Sigmoid colon (tissue), 4 donors: Measurements from ENCODE around the gene MECR.

ENCODE experiments used
- EP300 ChIP-seq, 4 donors: sonication (generic); formaldehyde crosslinking; IDR thresholded peaks; one replicate each; pipeline ENCODE4 v1.6.1; 2017; ENCODE audit warnings: antibody characterized with exemption in 4 of 4
- POLR2A ChIP-seq, 2 donors: fragments of 450-650 bp; IDR thresholded peaks; one replicate each; pipeline ENCODE4 v1.6.1; 2016; ENCODE audit warnings: antibody characterized with exemption in 2 of 2, mild to moderate bottlenecking in 2 of 2, moderate library complexity in 2 of 2
- TF ChIP-seq, protein P1 (sequence below), 4 experiments: fragments of 450-650 bp in 3 of 4; fragments of 200-600 bp in 1 of 4; IDR thresholded peaks; one replicate each; pipeline ENCODE4 v1.5.1; 2016 to 2019; ENCODE audit warnings: antibody characterized with exemption in 4 of 4, mild to moderate bottlenecking in 3 of 4, moderate library complexity in 2 of 4

DNA sequence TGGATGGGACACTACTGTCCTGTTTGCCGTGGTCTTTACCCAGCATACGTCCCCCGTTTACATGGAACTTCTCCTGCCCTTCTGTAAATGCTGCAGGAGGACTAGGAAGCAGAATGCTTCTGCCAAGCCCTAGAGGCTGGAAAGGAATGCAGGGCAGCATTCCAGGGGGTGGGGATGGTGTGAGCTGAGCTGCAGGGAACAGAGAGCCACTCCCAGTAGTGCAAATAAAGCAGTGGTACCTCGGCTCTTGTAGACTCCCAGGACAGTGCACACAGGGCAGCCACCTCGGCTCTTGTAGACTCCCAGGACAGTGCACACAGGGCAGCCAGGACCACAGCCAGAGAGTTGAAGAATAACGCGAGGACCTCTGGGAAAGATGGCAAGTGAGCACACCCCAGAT lies 41.0 kb upstream of the MECR start:
- TF ChIP-seq, protein P1, sequence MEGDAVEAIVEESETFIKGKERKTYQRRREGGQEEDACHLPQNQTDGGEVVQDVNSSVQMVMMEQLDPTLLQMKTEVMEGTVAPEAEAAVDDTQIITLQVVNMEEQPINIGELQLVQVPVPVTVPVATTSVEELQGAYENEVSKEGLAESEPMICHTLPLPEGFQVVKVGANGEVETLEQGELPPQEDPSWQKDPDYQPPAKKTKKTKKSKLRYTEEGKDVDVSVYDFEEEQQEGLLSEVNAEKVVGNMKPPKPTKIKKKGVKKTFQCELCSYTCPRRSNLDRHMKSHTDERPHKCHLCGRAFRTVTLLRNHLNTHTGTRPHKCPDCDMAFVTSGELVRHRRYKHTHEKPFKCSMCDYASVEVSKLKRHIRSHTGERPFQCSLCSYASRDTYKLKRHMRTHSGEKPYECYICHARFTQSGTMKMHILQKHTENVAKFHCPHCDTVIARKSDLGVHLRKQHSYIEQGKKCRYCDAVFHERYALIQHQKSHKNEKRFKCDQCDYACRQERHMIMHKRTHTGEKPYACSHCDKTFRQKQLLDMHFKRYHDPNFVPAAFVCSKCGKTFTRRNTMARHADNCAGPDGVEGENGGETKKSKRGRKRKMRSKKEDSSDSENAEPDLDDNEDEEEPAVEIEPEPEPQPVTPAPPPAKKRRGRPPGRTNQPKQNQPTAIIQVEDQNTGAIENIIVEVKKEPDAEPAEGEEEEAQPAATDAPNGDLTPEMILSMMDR (IDR thresholded peaks at IDR 0.05), result no peak
- TF ChIP-seq EP300 (IDR thresholded peaks at IDR 0.05) (no peak), POLR2A (IDR thresholded peaks at IDR 0.05) (no peak)
